Fibroblast of villous mesenchyme (primary cell): ENCODE results near the gene PDZD2. TPM values are rescaled to one million over a fixed set of nuclear protein-coding genes. Genes with fewer than 3 reads are reported as not detected.

Experiments used
- DNase-seq: peaks from one replicate; pipeline ENCODE4 v3.0.0-alpha.2; 2010; ENCODE audit warnings: low read depth
- H3K4me3 ChIP-seq: 2 replicates; pipeline ENCODE4 v1.5.1; 2011; ENCODE audit warnings: low read depth, mild to moderate bottlenecking, low read length
- CTCF ChIP-seq: IDR thresholded peaks from 2 replicates; pipeline ENCODE4 v1.5.1; 2012; ENCODE audit warnings: low read depth, mild to moderate bottlenecking, low read length; ENCODE audit not compliant: insufficient read depth
- total RNA-seq: library from RNA; depleted of rRNA; stranded (reverse); fragments of >200 nt; gene quantifications from 2 replicates; pipeline ENCODE4 v1.2.3, GENCODE V29; 2012

The PDZD2 gene
- total RNA-seq, 1 donor, result 2.6 TPM

- TF ChIP-seq CTCF, result no peak
- H3K4me3 ChIP-seq, result no peak overlapping the region
- no peak for DNase-seq
These were observed 385.8 kb downstream of the PDZD2 start for GRCh38 chr5:32024751-32025150.

- DNase-seq, result peak; percentile 28
- no peak for TF ChIP-seq CTCF
- peak overlapping the region; percentile 17 for H3K4me3 ChIP-seq
These were observed 388.3 kb downstream of the PDZD2 start for GRCh38 chr5:32027093-32027716.

- peak overlapping the region; percentile 17 for H3K4me3 ChIP-seq
- DNase-seq, result peak; percentile 99
- no peak for TF ChIP-seq CTCF
These were observed 389.0 kb downstream of the PDZD2 start for GRCh38 chr5:32027717-32028458.

- no peak for DNase-seq
- no peak overlapping the region for H3K4me3 ChIP-seq
- TF ChIP-seq CTCF, result no peak
These were observed 390.3 kb downstream of the PDZD2 start for GRCh38 chr5:32029261-32029660.

GRCh38 chr5:32029781-32030180 is 390.9 kb downstream of the PDZD2 start:
- no peak overlapping the region for H3K4me3 ChIP-seq
- no peak for DNase-seq
- TF ChIP-seq CTCF, result no peak

- TF ChIP-seq CTCF, result no peak
- H3K4me3 ChIP-seq, result no peak overlapping the region
- no peak for DNase-seq
These were observed 391.3 kb downstream of the PDZD2 start for GRCh38 chr5:32030222-32030621.

GRCh38 chr5:32030686-32031085 is 391.8 kb downstream of the PDZD2 start:
- DNase-seq, result no peak
- no peak for TF ChIP-seq CTCF
- no peak overlapping the region for H3K4me3 ChIP-seq
